HCT116 (cell line): ENCODE data around the gene WNK2. TPM values are rescaled to one million over a fixed set of nuclear protein-coding genes. Genes with fewer than 3 reads are reported as not detected.

ENCODE experiments used
- ATAC-seq: fragments of 200-7000 bp; cut with Tn5 transposase; 2 replicates; pipeline ENCODE4 v1.9.1; 2020; ENCODE audit warnings: mild to moderate bottlenecking, moderate library complexity
- BruUV-seq: library from RNA; stranded (reverse); fragments of 400-500 nt; replicated peaks from 2 replicates; lab custom pipeline; 2021; lab: Mats Ljungman, UMichigan
- CTCF ChIA-PET: fragments of 300-600 bp; sonication (Branson Sonifier 250); formaldehyde crosslinking; loops from one replicate; lab custom pipeline; 2021; ENCODE audit warnings: antibody characterized with exemption; lab: Charles Lee
- POLR2A ChIA-PET: fragments of 300-600, 350-600 bp; sonication (Branson Sonifier 250); formaldehyde crosslinking; loops from one replicate; lab custom pipeline; 2021; ENCODE audit warnings: antibody characterized with exemption; lab: Charles Lee
- RAD21 ChIA-PET, 2 experiments: fragments of 300-600 bp; sonication (Branson Sonifier 250); formaldehyde crosslinking; loops; one replicate each; lab custom pipeline; 2023; ENCODE audit warnings: low total read pairs in 2 of 2; ENCODE audit not compliant: uncharacterized antibody in 2 of 2, unreplicated experiment in 2 of 2, low non-redundant PET in 1 of 2; lab: Charles Lee
- DNase-seq: peaks from one replicate; pipeline ENCODE4 v3.0.0-alpha.2; 2010; ENCODE audit warnings: low read depth, low spot score
- H2AFZ ChIP-seq: fragments of 200-600 bp; shearing (Covaris generic), sonication (generic); 2 replicates; pipeline ENCODE4 v1.6.1; 2017; ENCODE audit warnings: low read depth, mixed run types, mixed read lengths, antibody characterized with exemption, low read length; ENCODE audit not compliant: poor library complexity, severe bottlenecking
- H3K27ac ChIP-seq: 2 replicates; pipeline ENCODE4 v1.5.1; 2012; ENCODE audit warnings: low read depth, low read length
- H3K27me3 ChIP-seq: fragments of 200-600 bp; sonication (generic); 2 replicates; pipeline ENCODE4 v1.6.1; 2016; ENCODE audit warnings: mixed run types, low read length, mixed read lengths; ENCODE audit not compliant: insufficient read depth
- H3K36me3 ChIP-seq, 2 experiments: fragments of 200-500 bp in 1 of 2; fragments of 200-600 bp in 1 of 2; sonication (Bioruptor generic) in 1 of 2; sonication (generic) in 1 of 2; 2 replicates each; pipeline versions ENCODE4 v1.5.1 to v1.6.1; 2014 to 2016; ENCODE audit warnings: low read length in 2 of 2, inconsistent platforms in 1 of 2, mixed read lengths in 1 of 2, mixed run types in 1 of 2; ENCODE audit not compliant: insufficient read depth in 2 of 2, control insufficient read depth in 1 of 2
- H3K4me1 ChIP-seq, 2 experiments: fragments of 200-600 bp in 1 of 2; sonication (generic) in 1 of 2; 2 replicates each; pipeline versions ENCODE4 v1.5.1 to v1.6.1; 2012 to 2017; ENCODE audit warnings: low read length in 2 of 2, inconsistent platforms in 1 of 2, mild to moderate bottlenecking in 1 of 2, mixed read lengths in 1 of 2, mixed run types in 1 of 2, moderate library complexity in 1 of 2; ENCODE audit not compliant: insufficient read depth in 2 of 2, control insufficient read depth in 1 of 2
- H3K4me2 ChIP-seq: fragments of 200-600 bp; sonication (generic); 2 replicates; pipeline ENCODE4 v1.6.1; 2017; ENCODE audit warnings: mixed run types, low read length, mixed read lengths
- H3K4me3 ChIP-seq, 2 experiments: fragments of 200-600 bp in 1 of 2; sonication (generic) in 1 of 2; replicated peaks in 1 of 2; 2 replicates each; pipeline ENCODE4 v1.5.1; 2011 to 2016; ENCODE audit warnings: low read length in 2 of 2, control low read depth in 1 of 2, low read depth in 1 of 2, mild to moderate bottlenecking in 1 of 2, mixed read lengths in 1 of 2, mixed run types in 1 of 2
- H3K79me2 ChIP-seq: fragments of 200-600 bp; sonication (generic); 2 replicates; pipeline ENCODE4 v1.6.1; 2017; ENCODE audit warnings: mild to moderate bottlenecking, mixed run types, low read length, moderate library complexity, mixed read lengths; ENCODE audit not compliant: insufficient read depth
- H3K9ac ChIP-seq: fragments of 200-600 bp; sonication (generic); 2 replicates; pipeline ENCODE4 v1.6.1; 2016; ENCODE audit warnings: low read length, mixed read lengths
- H3K9me2 ChIP-seq: fragments of 200-600 bp; sonication (generic), shearing (Covaris generic); 2 replicates; pipeline ENCODE4 v1.6.1; 2017; ENCODE audit warnings: mixed run types, mild to moderate bottlenecking, moderate library complexity; ENCODE audit not compliant: insufficient read depth
- H3K9me3 ChIP-seq, 2 experiments: fragments of 200-500 bp in 1 of 2; fragments of 200-600 bp in 1 of 2; sonication (Bioruptor generic) in 1 of 2; sonication (generic) in 1 of 2; 2 replicates each; pipeline ENCODE4 v1.6.1; 2014 to 2017; ENCODE audit warnings: low read length in 2 of 2, mixed read lengths in 2 of 2, inconsistent platforms in 1 of 2, low read depth in 1 of 2, mild to moderate bottlenecking in 1 of 2, mixed run types in 1 of 2, moderate library complexity in 1 of 2; ENCODE audit not compliant: control insufficient read depth in 1 of 2, insufficient read depth in 1 of 2
- H4K20me1 ChIP-seq: fragments of 200-600 bp; sonication (generic), shearing (Covaris generic); 2 replicates; pipeline ENCODE4 v1.6.1; 2017; ENCODE audit warnings: mixed run types, mild to moderate bottlenecking, moderate library complexity; ENCODE audit not compliant: insufficient read depth
- JUND ChIP-seq: IDR thresholded peaks from 2 replicates; pipeline ENCODE4 v1.6.1; 2012
- MAX ChIP-seq: IDR thresholded peaks from 2 replicates; pipeline ENCODE4 v1.6.1; 2012
- SRF ChIP-seq: IDR thresholded peaks from 2 replicates; pipeline ENCODE4 v1.6.1; 2012; ENCODE audit warnings: low read depth
- intact Hi-C: fragments of 100-400 bp; cut with micrococcal nuclease; formaldehyde crosslinking; loops from 2 replicates; pipeline ENCODE4 v1.10.0; 2022
- total RNA-seq: library from RNA; stranded (reverse); gene quantifications from one replicate; pipeline ENCODE4 v1.2.1, GENCODE V29; 2021; ENCODE audit not compliant: unreplicated experiment

The WNK2 gene
- total RNA-seq, 1 experiment from 2014 or later: 24.4 TPM

- no peak overlapping the region for H3K27ac ChIP-seq
- no peaks in the 10 kb centered on the region for H3K9me2 ChIP-seq
- H4K20me1 ChIP-seq: no peaks in the 10 kb centered on the region
- no peak overlapping the region for H2AFZ ChIP-seq
- CTCF ChIA-PET: no interaction called here
- no peaks in the 10 kb centered on the region for H3K9me3 ChIP-seq
- DNase-seq (no peak), ATAC-seq (no peak)
- peaks cover 8% of the 10 kb centered on the region for H3K79me2 ChIP-seq
- H3K4me3 ChIP-seq: no peak overlapping the region
- no TSS peak for BruUV-seq
- intact Hi-C loops: no loop called here
- H3K27me3 ChIP-seq: no peaks in the 10 kb centered on the region
- POLR2A ChIA-PET: no interaction called here
- H3K4me2 ChIP-seq: no peak overlapping the region
- no peak for TF ChIP-seq MAX
- TF ChIP-seq SRF: no peak
- RAD21 ChIA-PET: no interaction called here
- H3K9ac ChIP-seq: no peak overlapping the region
- no peaks in the 10 kb centered on the region for H3K4me1 ChIP-seq
- H3K36me3 ChIP-seq: no peaks in the 10 kb centered on the region
Observed at GRCh38 chr9:93209576-93210323, 25.8 kb downstream of the WNK2 start.

GRCh38 chr9:93210324-93210973, 26.5 kb downstream of the WNK2 start:
- CTCF ChIA-PET: no interaction called here
- intact Hi-C loops: no loop called here
- peaks cover 8% of the 10 kb centered on the region for H3K79me2 ChIP-seq
- H3K4me1 ChIP-seq: no peaks in the 10 kb centered on the region
- no TSS peak for BruUV-seq
- H3K9me2 ChIP-seq: no peaks in the 10 kb centered on the region
- H2AFZ ChIP-seq: no peak overlapping the region
- no peak for TF ChIP-seq JUND
- TF ChIP-seq, all 23 proteins: peak for 0
- no peak for ATAC-seq
- no peak for DNase-seq
- POLR2A ChIA-PET: no interaction called here
- no peak overlapping the region for H3K27ac ChIP-seq
- no peak overlapping the region for H3K4me2 ChIP-seq
- no peak overlapping the region for H3K4me3 ChIP-seq
- no peaks in the 10 kb centered on the region for H4K20me1 ChIP-seq
- H3K9me3 ChIP-seq: no peaks in the 10 kb centered on the region
- H3K36me3 ChIP-seq: no peaks in the 10 kb centered on the region
- no peaks in the 10 kb centered on the region for H3K27me3 ChIP-seq
- RAD21 ChIA-PET: no interaction called here
- no peak overlapping the region for H3K9ac ChIP-seq
